Subcutaneous abdominal adipose tissue (tissue), 5 donors: ENCODE results near the gene ADGRL2.
"Not testable (repeated sequence)": the region's sequence is repeated elsewhere in the genome, so short reads cannot be mapped to it uniquely, and the experiment has no call there.

Source experiments
- H3K27ac ChIP-seq: one replicate; pipeline ENCODE4 v1.7.0; 2013; ENCODE audit warnings: low read depth, mild to moderate bottlenecking, inconsistent platforms, low read length, moderate library complexity
- H3K27me3 ChIP-seq, 5 donors: one replicate each; pipeline ENCODE4 v1.7.0; 2013; ENCODE audit warnings: low read length in 5 of 5, inconsistent platforms in 1 of 5; ENCODE audit not compliant: control insufficient read depth in 5 of 5, insufficient read depth in 4 of 5
- H3K36me3 ChIP-seq, 5 donors: one replicate each; pipeline ENCODE4 v1.7.0; 2013; ENCODE audit warnings: low read length in 5 of 5; ENCODE audit not compliant: control insufficient read depth in 5 of 5, insufficient read depth in 5 of 5
- H3K4me1 ChIP-seq, 5 donors: one replicate each; pipeline ENCODE4 v1.7.0; 2013; ENCODE audit warnings: low read length in 5 of 5, mild to moderate bottlenecking in 3 of 5, moderate library complexity in 1 of 5; ENCODE audit not compliant: control insufficient read depth in 5 of 5, insufficient read depth in 5 of 5
- H3K4me3 ChIP-seq, 5 donors: one replicate each; pipeline ENCODE4 v1.7.0; 2013; ENCODE audit warnings: low read length in 5 of 5, low read depth in 1 of 5
- H3K9ac ChIP-seq, 5 donors: one replicate each; pipeline ENCODE4 v1.7.0; 2013; ENCODE audit warnings: low read length in 5 of 5, mild to moderate bottlenecking in 4 of 5, moderate library complexity in 3 of 5
- H3K9me3 ChIP-seq, 5 donors: one replicate each; pipeline ENCODE4 v1.7.0; 2013; ENCODE audit warnings: low read length in 5 of 5; ENCODE audit not compliant: control insufficient read depth in 5 of 5
- donor health status: healthy.
- donor health status: healthy.
- donor health status: healthy.
- donor health status: healthy.
- donor health status: healthy.

Gene ADGRL2

DNA sequence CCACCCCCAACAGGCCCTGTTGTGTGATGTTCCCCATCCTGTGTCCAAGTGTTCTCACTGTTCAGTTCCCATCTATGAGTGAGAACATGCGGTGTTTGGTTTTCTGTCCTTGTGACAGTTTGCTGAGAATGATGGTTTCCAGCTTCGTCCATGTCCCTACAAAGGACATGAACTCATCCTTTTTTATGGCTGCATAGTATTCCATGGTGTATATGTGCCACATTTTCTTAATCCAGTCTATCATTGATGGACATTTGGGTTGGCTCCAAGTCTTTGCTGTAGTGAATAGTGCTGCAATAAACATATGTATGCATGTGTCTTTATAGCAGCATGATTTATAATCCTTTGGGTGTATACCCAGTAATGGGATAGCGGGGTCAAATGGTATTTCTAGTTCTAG, 70.4 kb downstream of the ADGRL2 start:
- not testable (repeated sequence) for H3K36me3 ChIP-seq, H3K27me3 ChIP-seq, H3K4me3 ChIP-seq, H3K27ac ChIP-seq, H3K9ac ChIP-seq, H3K9me3 ChIP-seq
- H3K4me1 ChIP-seq: peaks cover 0 to 14% (median 0%) of the 10 kb centered on the region in 5 donors

- H3K27me3 ChIP-seq: no peaks in the 10 kb centered on the region
- no peaks in the 10 kb centered on the region for H3K9me3 ChIP-seq
- H3K9ac ChIP-seq: no peak overlapping the region
- H3K4me1 ChIP-seq: peaks cover 0 to 21% (median 7%) of the 10 kb centered on the region in 5 donors
- no peaks in the 10 kb centered on the region for H3K36me3 ChIP-seq
- no peak overlapping the region for H3K4me3 ChIP-seq
- no peak overlapping the region for H3K27ac ChIP-seq
These were observed 73.2 kb downstream of the ADGRL2 start for GRCh38 chr1:81873946-81874345.

DNA sequence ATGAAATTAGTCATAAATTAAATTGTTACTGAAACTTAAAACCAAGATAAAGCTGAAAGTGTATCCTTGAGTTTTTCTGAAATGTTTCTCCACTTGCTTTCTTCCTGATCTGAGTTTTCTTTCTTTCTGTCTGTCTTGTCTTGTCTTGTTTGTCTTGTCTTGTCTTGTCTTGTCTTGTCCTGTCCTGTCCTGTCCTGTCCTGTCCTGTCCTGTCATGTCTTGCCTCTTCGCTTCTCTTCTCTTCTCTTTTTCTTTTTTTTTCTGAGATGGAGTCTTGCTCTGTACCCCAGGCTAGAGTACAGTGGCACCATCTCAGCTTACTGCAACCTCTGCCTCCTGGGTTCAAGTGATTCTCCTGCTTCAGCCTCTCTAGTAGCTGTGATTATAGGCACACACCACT, 73.7 kb downstream of the ADGRL2 start:
- no peak overlapping the region for H3K9ac ChIP-seq
- H3K9me3 ChIP-seq: no peaks in the 10 kb centered on the region
- no peaks in the 10 kb centered on the region for H3K36me3 ChIP-seq
- peaks cover 0 to 25% (median 7%) of the 10 kb centered on the region in 5 donors for H3K4me1 ChIP-seq
- H3K27ac ChIP-seq: no peak overlapping the region
- no peaks in the 10 kb centered on the region for H3K27me3 ChIP-seq
- no peak overlapping the region for H3K4me3 ChIP-seq

GRCh38 chr1:81874940-81875339, 74.2 kb downstream of the ADGRL2 start:
- peaks cover 0 to 25% (median 7%) of the 10 kb centered on the region in 5 donors for H3K4me1 ChIP-seq
- H3K36me3 ChIP-seq: no peaks in the 10 kb centered on the region
- H3K9me3 ChIP-seq: no peaks in the 10 kb centered on the region
- no peak overlapping the region for H3K9ac ChIP-seq
- H3K27ac ChIP-seq: no peak overlapping the region
- H3K4me3 ChIP-seq: no peak overlapping the region
- no peaks in the 10 kb centered on the region for H3K27me3 ChIP-seq

- H3K27ac ChIP-seq: no peak overlapping the region
- no peak overlapping the region for H3K9ac ChIP-seq
- no peak overlapping the region for H3K4me3 ChIP-seq
- no peaks in the 10 kb centered on the region for H3K9me3 ChIP-seq
- H3K4me1 ChIP-seq: peaks cover 0 to 25% (median 7%) of the 10 kb centered on the region in 5 donors
- no peaks in the 10 kb centered on the region for H3K36me3 ChIP-seq
- no peaks in the 10 kb centered on the region for H3K27me3 ChIP-seq
These were observed 76.4 kb downstream of the ADGRL2 start for GRCh38 chr1:81876901-81877733.

DNA sequence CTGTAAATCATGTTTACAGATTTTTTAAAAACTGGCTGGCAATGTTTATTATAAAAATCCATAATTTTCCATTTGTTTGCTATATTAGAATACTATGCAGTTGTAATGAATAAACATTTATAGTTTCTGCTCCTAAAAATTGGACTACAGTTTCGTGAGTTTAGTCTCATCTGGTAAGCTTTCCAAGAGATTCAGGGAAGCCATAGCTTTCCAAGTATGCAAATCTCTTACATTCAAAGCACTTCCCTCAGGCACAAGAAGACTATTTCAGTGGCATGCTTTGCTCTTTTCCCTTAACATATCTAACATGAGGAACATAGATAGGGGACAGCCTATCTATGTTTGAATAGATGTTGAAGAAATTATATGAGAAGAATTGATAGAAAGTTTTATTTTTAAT, 77.2 kb downstream of the ADGRL2 start:
- no peak overlapping the region for H3K27ac ChIP-seq
- H3K9ac ChIP-seq: no peak overlapping the region
- no peaks in the 10 kb centered on the region for H3K27me3 ChIP-seq
- H3K36me3 ChIP-seq: no peaks in the 10 kb centered on the region
- H3K4me3 ChIP-seq: no peak overlapping the region
- H3K9me3 ChIP-seq: no peaks in the 10 kb centered on the region
- H3K4me1 ChIP-seq: peaks cover 0 to 25% (median 7%) of the 10 kb centered on the region in 5 donors

DNA sequence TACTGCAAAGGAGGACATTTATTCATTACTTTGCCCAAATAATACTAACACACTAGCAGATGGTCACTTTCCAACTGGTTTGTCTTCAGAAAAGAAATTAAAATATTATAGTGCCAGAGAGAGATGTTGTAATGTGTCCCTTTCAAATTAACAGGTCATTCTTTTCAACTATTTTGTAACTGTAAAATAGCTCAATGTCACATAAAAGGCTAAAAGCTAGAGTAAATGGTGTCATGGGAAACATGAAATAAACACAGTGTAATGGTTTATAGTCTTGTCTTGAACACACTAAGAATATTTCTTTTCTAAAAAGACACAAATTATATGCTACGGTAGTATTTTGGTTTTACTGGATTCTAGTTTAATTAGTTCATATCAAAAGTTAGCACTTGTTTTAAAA, 77.8 kb downstream of the ADGRL2 start:
- Histone ChIP-seq H3K9me3 (no peaks in the 10 kb centered on the region), H3K4me1 (peaks cover 0 to 23% (median 7%) of the 10 kb centered on the region in 5 donors), H3K4me3 (no peak overlapping the region), H3K27ac (no peak overlapping the region), H3K27me3 (no peaks in the 10 kb centered on the region), H3K36me3 (no peaks in the 10 kb centered on the region), H3K9ac (no peak overlapping the region)

- Histone ChIP-seq H3K9ac (no peak overlapping the region), H3K9me3 (no peaks in the 10 kb centered on the region), H3K4me3 (no peak overlapping the region), H3K36me3 (no peaks in the 10 kb centered on the region), H3K27me3 (no peaks in the 10 kb centered on the region), H3K27ac (no peak overlapping the region), H3K4me1 (peaks cover 0 to 17% (median 7%) of the 10 kb centered on the region in 5 donors)
These were observed 80.0 kb downstream of the ADGRL2 start for GRCh38 chr1:81880781-81881180.

DNA sequence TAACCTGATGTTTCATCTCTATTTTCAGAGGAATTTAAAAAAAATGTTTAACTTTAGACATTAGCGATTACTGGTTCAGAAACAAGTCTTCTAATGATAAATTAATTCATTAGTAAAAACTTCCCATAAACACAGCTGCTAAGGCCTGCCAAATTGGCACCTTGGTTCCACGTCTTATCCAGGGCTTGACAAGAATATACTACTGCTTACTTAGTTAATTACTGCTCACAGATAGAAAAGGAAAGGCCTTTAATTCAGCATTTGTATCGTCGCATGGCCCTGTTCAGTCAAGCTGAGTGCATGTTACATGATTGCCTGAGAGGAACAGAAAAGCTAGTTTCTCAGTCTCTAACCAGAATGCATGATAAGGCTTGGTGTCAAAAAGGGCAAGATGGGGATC, 84.6 kb downstream of the ADGRL2 start:
- no peak overlapping the region for H3K9ac ChIP-seq
- H3K27ac ChIP-seq: no peak overlapping the region
- no peaks in the 10 kb centered on the region for H3K4me1 ChIP-seq
- H3K27me3 ChIP-seq: no peaks in the 10 kb centered on the region
- H3K4me3 ChIP-seq: no peak overlapping the region
- H3K9me3 ChIP-seq: no peaks in the 10 kb centered on the region
- no peaks in the 10 kb centered on the region for H3K36me3 ChIP-seq

DNA sequence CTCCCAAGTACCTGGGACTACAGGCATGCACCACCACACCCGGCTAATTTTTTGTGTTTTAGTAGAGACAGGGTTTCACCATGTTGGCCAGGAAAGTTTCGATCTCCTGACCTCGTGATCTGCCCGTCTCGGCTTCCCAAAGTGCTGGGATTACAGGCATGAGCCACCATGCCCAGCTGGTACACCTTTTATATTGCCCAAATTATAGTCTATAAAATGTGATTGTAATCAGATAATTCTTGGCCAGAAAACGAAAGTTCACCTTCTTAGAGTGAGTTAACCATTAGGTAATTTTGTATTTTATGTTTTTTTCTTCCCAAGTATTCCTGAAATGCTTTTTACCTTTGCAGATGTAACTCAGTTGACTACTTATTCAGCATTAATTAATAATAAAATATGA, 85.6 kb downstream of the ADGRL2 start:
- H3K9me3 ChIP-seq, H3K27ac ChIP-seq, H3K9ac ChIP-seq, H3K36me3 ChIP-seq, H3K27me3 ChIP-seq, H3K4me1 ChIP-seq, H3K4me3 ChIP-seq: not testable (repeated sequence)
